Suprapubic skin (tissue), 4 donors: ENCODE measurements around the gene SPOCD1.

Source experiments
- EP300 ChIP-seq: sonication (generic); formaldehyde crosslinking; IDR thresholded peaks from one replicate; pipeline ENCODE4 v1.6.1; 2017; ENCODE audit warnings: antibody characterized with exemption
- POLR2AphosphoS5 ChIP-seq, 3 donors: sonication (generic); formaldehyde crosslinking; IDR thresholded peaks; one replicate each; pipeline ENCODE4 v1.6.1; 2017; ENCODE audit warnings: antibody characterized with exemption in 3 of 3
- TF ChIP-seq, protein P1 (sequence below), 2 donors: fragments of 200-600 bp in 1 of 2; fragments of 450-650 bp in 1 of 2; sonication (generic) in 1 of 2; IDR thresholded peaks; one replicate each; pipeline ENCODE4 v1.5.1; 2016 to 2019; ENCODE audit warnings: antibody characterized with exemption in 2 of 2, mild to moderate bottlenecking in 1 of 2, moderate library complexity in 1 of 2

DNA sequence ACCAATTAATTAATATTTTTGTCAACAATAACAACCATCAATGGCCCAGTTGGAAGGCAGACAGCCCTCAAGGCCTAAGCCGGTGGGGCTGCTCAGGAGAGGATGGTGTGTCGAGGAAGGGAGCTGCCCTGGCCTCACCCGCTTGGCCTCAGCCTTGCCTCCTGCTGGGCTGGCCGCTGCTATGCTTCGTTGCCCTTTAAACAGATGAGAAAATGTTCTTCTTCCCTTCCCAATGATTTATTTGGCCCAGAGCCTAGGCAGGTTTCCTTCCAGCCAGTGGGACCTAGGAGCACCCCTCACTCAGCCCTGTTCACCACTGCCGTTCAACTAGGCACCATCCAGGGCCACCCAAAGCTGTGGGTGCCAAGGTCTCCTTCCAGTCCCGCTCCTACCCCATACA is 48.6 kb downstream of the SPOCD1 start:
- TF ChIP-seq POLR2AphosphoS5 (IDR thresholded peaks at IDR 0.05) (no peak), EP300 (no peak)
- TF ChIP-seq, protein P1, sequence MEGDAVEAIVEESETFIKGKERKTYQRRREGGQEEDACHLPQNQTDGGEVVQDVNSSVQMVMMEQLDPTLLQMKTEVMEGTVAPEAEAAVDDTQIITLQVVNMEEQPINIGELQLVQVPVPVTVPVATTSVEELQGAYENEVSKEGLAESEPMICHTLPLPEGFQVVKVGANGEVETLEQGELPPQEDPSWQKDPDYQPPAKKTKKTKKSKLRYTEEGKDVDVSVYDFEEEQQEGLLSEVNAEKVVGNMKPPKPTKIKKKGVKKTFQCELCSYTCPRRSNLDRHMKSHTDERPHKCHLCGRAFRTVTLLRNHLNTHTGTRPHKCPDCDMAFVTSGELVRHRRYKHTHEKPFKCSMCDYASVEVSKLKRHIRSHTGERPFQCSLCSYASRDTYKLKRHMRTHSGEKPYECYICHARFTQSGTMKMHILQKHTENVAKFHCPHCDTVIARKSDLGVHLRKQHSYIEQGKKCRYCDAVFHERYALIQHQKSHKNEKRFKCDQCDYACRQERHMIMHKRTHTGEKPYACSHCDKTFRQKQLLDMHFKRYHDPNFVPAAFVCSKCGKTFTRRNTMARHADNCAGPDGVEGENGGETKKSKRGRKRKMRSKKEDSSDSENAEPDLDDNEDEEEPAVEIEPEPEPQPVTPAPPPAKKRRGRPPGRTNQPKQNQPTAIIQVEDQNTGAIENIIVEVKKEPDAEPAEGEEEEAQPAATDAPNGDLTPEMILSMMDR (IDR thresholded peaks at IDR 0.05) = no peak
